ENCODE results near the gene MGMT. TPM values are rescaled to one million over a fixed set of nuclear protein-coding genes. Genes with fewer than 3 reads are reported as not detected.

MGMT gene
- total and polyA plus RNA-seq, 7 donors: 4.2 to 13.3 (median 7.5) TPM

GRCh38 chr10:129773359-129773990 lies 306.4 kb downstream of the MGMT start:
- Histone ChIP-seq H3K27me3 (ENCODE audit: insufficient read depth in 3 of 3, low read length in 2 of 3) (no peaks in the 10 kb centered on the region), H3K4me1 (no peaks in the 10 kb centered on the region), H3K4me3 (no peak overlapping the region), H3K9me3 (no peaks in the 10 kb centered on the region), H3K36me3 (ENCODE audit: insufficient read depth in 1 of 2, low read depth in 1 of 2) (peaks cover 0 to 5% of the 10 kb centered on the region in 2 donors), H3K27ac (no peak overlapping the region)
- intact Hi-C loops (cut with DNase I): no loop called here
- no peak for DNase-seq
- ATAC-seq: no peak
- WGBS, 3 donors: 93 to 96% (median 95%) methylated on average over 10 to 11 of the region's 11 CpGs
- no peak for TF ChIP-seq CTCF (IDR thresholded peaks at IDR 0.05)

GRCh38 chr10:129774082-129774735 lies 307.2 kb downstream of the MGMT start:
- no peak for DNase-seq
- no peak for ATAC-seq

GRCh38 chr10:129774736-129775401 lies 307.8 kb downstream of the MGMT start:
- DNase-seq (no peak), ATAC-seq (no peak)
- H3K36me3 ChIP-seq (ENCODE audit: insufficient read depth in 1 of 2, low read depth in 1 of 2): no peaks in the 10 kb centered on the region
- intact Hi-C loops (cut with DNase I): no loop called here
- no peaks in the 10 kb centered on the region for H3K27me3 ChIP-seq (ENCODE audit: insufficient read depth in 3 of 3, low read length in 2 of 3)
- H3K4me1 ChIP-seq: no peaks in the 10 kb centered on the region
- WGBS, 3 donors: 82 to 84% (median 84%) methylated on average over 13 of the region's 13 CpGs
- TF ChIP-seq CTCF (IDR thresholded peaks at IDR 0.05): no peak
- no peak overlapping the region for H3K4me3 ChIP-seq
- H3K27ac ChIP-seq: no peak overlapping the region
- H3K9me3 ChIP-seq: no peaks in the 10 kb centered on the region

More at GRCh38 chr10:129774082-129774735, 307.2 kb downstream of the MGMT start:
- WGBS, 3 donors: 85 to 92% (median 89%) methylated on average over 14 of the region's 14 CpGs
- TF ChIP-seq CTCF (IDR thresholded peaks at IDR 0.05): no peak
- no peaks in the 10 kb centered on the region for H3K36me3 ChIP-seq (ENCODE audit: insufficient read depth in 1 of 2, low read depth in 1 of 2)
- no peak overlapping the region for H3K27ac ChIP-seq
- no peaks in the 10 kb centered on the region for H3K4me1 ChIP-seq
- H3K27me3 ChIP-seq (ENCODE audit: insufficient read depth in 3 of 3, low read length in 2 of 3): no peaks in the 10 kb centered on the region
- intact Hi-C loops (cut with DNase I): no loop called here
- H3K4me3 ChIP-seq: no peak overlapping the region
- H3K9me3 ChIP-seq: no peaks in the 10 kb centered on the region

- no peak for ATAC-seq
- intact Hi-C loops (cut with DNase I): no loop called here
- Histone ChIP-seq H3K27me3 (ENCODE audit: insufficient read depth in 3 of 3, low read length in 2 of 3) (no peaks in the 10 kb centered on the region), H3K9me3 (no peaks in the 10 kb centered on the region), H3K27ac (no peak overlapping the region), H3K36me3 (ENCODE audit: insufficient read depth in 1 of 2, low read depth in 1 of 2) (no peaks in the 10 kb centered on the region), H3K4me3 (no peak overlapping the region), H3K4me1 (no peaks in the 10 kb centered on the region)
- TF ChIP-seq CTCF (IDR thresholded peaks at IDR 0.05): no peak
- DNase-seq: no peak
- WGBS, 3 donors: 88 to 90% (median 88%) methylated on average over 9 of the region's 9 CpGs
Observed at GRCh38 chr10:129775681-129776080, 308.6 kb downstream of the MGMT start.
